Astrocyte of the spinal cord (primary cell): Measurements from ENCODE around the gene SGIP1.

Source experiments
- DNase-seq: peaks from one replicate; pipeline ENCODE4 v3.0.0; 2011; ENCODE audit warnings: low read depth, low spot score
- H3K4me3 ChIP-seq: 2 replicates; pipeline ENCODE4 v1.5.1; 2011; ENCODE audit warnings: low read depth, mild to moderate bottlenecking, low read length, moderate library complexity
- CTCF ChIP-seq: IDR thresholded peaks from 2 replicates; pipeline ENCODE4 v1.5.1; 2012; ENCODE audit warnings: low read depth, mild to moderate bottlenecking, low read length, inconsistent platforms
- in situ Hi-C: cut with HindIII; loops from 2 replicates; pipeline ENCODE4 v1.10.0; 2017; ENCODE audit warnings: low sequenced_read_pairs

SGIP1 gene

GRCh38 chr1:66517959-66518358, 16.0 kb upstream of the SGIP1 start:
- no peak for DNase-seq
- TF ChIP-seq CTCF = no peak
- in situ Hi-C loops = no loop called here
- H3K4me3 ChIP-seq = no peak overlapping the region

- TF ChIP-seq CTCF = no peak
- no peak overlapping the region for H3K4me3 ChIP-seq
- no peak for DNase-seq
- in situ Hi-C loops = no loop called here
These were observed 15.3 kb upstream of the SGIP1 start for GRCh38 chr1:66518654-66519053.

- TF ChIP-seq CTCF = no peak
- no peak overlapping the region for H3K4me3 ChIP-seq
- in situ Hi-C loops = no loop called here
- no peak for DNase-seq
These were observed 14.0 kb upstream of the SGIP1 start for GRCh38 chr1:66519992-66520391.

GRCh38 chr1:66520655-66521054, 13.3 kb upstream of the SGIP1 start:
- DNase-seq = no peak
- TF ChIP-seq CTCF = no peak
- no peak overlapping the region for H3K4me3 ChIP-seq
- in situ Hi-C loops = no loop called here

- H3K4me3 ChIP-seq = no peak overlapping the region
- in situ Hi-C loops = no loop called here
- DNase-seq = peak; percentile 76
- no peak for TF ChIP-seq CTCF
These were observed 12.1 kb upstream of the SGIP1 start for GRCh38 chr1:66521721-66522365.

- DNase-seq = no peak
- no peak overlapping the region for H3K4me3 ChIP-seq
- TF ChIP-seq CTCF = no peak
- in situ Hi-C loops = no loop called here
These were observed 10.4 kb upstream of the SGIP1 start for GRCh38 chr1:66523562-66523961.
